DND-41 (cell line): ENCODE data around the gene ATP8A2.

Source experiments
- CTCF ChIP-seq: IDR thresholded peaks from 2 replicates; pipeline ENCODE4 v1.5.1; 2012; ENCODE audit warnings: borderline replicate concordance, low read length, moderate library complexity, mild to moderate bottlenecking; ENCODE audit not compliant: poor library complexity, severe bottlenecking; ENCODE audit errors: extremely low read depth
- EZH2 ChIP-seq: IDR thresholded peaks from 3 replicates; pipeline ENCODE4 v1.6.1; 2012; ENCODE audit warnings: borderline replicate concordance, low read depth, mild to moderate bottlenecking, moderate library complexity, low read length, inconsistent platforms; ENCODE audit not compliant: severe bottlenecking

GRCh38 chr13:25923217-25924085, 551.7 kb downstream of the ATP8A2 start:
- no peak for TF ChIP-seq EZH2
- no peak for TF ChIP-seq CTCF
